Testis (tissue), 2 donors: ENCODE results near the gene GPBP1L1.
"Not testable (repeated sequence)": the region's sequence is repeated elsewhere in the genome, so short reads cannot be mapped to it uniquely, and the experiment has no call there.

Experiments used
- CTCF ChIP-seq, 3 experiments: fragments of 450-650 bp in 2 of 3; fragments of 200-600 bp in 1 of 3; sonication (generic) in 1 of 3; IDR thresholded peaks; one replicate each; pipeline ENCODE4 v1.5.1; 2016 to 2019; ENCODE audit warnings: antibody characterized with exemption in 3 of 3, mild to moderate bottlenecking in 2 of 3, moderate library complexity in 1 of 3
- POLR2A ChIP-seq: fragments of 450-650 bp; IDR thresholded peaks from one replicate; pipeline ENCODE4 v1.6.1; 2017; ENCODE audit warnings: antibody characterized with exemption, mild to moderate bottlenecking, moderate library complexity

- not testable (repeated sequence) for TF ChIP-seq CTCF (IDR thresholded peaks at IDR 0.05); POLR2A
Observed at GRCh38 chr1:45693811-45694210, 7.5 kb upstream of the GPBP1L1 start.
